Germinal center (tissue), 1 donor: Measurements from ENCODE around the gene NR6A1.
"Not testable (repeated sequence)": the region's sequence is repeated elsewhere in the genome, so short reads cannot be mapped to it uniquely, and the experiment has no call there.

ENCODE experiments used
- DNase-seq: peaks from one replicate; pipeline ENCODE4 v3.0.0; 2012; ENCODE audit warnings: mixed read lengths, low spot score

NR6A1 gene

GRCh38 chr9:124759327-124759726, 11.8 kb downstream of the NR6A1 start:
- DNase-seq, result no peak

GRCh38 chr9:124758691-124759090, 12.4 kb downstream of the NR6A1 start:
- no peak for DNase-seq

GRCh38 chr9:124758061-124758460, 13.1 kb downstream of the NR6A1 start:
- no peak for DNase-seq

DNA sequence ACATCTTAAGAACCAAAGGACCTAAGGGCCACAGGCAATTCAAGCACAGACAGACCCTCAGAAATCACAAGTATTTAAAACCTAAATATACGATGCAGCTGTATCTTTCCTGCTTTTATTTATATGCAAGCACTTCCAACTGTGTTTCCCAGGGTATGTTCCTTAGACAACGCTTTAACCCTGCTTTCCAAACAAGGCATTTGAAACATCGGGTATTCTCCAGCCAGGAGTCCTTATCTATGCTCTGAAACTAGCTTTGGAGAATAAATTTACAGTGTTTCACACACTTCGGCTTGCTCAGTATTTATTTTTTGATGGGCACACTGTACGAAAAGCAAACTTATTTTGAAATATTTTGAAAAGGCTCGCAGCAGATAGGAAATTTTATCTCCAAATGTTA, 13.5 kb downstream of the NR6A1 start:
- DNase-seq, result no peak

DNA sequence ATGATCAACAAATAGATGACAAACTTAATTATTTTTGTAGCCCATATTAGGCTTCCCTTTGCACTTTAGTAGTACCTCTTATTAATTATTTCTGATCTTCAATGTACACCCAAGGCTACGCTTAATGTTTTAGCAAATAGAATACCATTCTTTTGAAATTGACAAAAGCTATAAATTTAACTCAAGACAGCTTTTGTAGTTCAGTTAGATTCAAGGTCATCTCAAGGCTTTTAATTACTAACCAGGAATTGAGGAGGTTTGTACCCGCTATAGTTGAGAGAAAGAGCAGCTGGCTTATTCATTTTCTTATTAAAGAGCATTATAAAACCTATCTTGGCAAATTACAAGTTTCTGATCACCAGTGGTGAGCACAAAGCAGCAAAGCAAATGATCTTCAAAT, 15.1 kb downstream of the NR6A1 start:
- DNase-seq, result no peak

DNA sequence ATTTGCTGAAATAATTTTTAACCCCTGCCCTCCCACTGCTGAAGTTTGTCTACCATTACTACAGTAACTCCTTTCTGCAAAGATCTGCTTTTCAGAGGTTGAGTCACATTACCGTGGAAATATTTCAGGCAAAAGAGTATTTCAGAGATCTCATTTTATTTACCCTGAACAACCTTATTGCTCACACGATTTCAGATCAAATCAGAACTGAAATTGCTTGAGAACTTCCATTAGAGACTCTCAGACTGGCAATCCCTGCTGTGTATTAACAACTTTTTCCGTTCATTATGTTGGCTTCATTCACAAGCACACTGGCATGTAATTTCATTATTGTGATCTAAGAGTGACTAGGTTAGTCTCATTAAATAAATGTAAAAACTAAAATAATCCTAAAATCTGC, 16.1 kb downstream of the NR6A1 start:
- DNase-seq, result no peak

DNA sequence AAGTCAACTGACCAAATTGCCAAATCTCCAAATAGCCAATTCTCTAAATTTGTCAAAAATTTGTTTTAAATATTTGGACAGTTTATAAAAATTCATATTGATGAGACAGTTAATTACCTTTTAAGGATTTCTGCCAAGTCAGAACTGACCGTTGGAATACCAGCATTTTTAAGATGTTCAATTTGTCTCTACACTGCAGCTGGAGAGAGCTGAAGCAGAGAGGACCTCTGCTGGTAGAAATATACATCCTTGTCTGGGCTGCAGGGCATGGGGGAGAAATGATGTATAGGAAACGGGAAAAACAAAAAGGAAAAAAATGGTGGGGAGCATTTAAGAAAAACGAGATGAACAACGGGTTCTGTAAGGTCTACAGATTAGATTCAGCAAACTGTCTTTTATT, 16.8 kb downstream of the NR6A1 start:
- DNase-seq, result no peak

DNA sequence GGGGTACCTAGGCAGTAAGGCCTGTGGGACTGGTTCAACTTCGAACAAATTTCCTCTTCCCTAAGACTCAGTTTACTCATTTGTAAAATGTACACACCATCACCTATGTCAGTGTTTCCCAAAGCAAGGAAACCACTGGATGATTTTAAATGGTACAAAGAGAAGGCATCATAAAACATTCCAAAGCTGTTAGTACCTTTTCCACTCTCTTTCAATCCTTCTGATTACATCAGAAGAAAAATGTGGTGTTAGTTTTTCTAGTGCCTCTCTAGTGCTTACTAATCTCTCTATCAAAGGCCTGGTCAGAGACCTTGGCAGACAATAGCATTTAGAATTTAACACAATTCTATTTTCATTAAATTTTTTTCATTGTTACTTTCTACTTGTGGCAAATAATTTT, 18.1 kb downstream of the NR6A1 start:
- DNase-seq, result no peak

DNA sequence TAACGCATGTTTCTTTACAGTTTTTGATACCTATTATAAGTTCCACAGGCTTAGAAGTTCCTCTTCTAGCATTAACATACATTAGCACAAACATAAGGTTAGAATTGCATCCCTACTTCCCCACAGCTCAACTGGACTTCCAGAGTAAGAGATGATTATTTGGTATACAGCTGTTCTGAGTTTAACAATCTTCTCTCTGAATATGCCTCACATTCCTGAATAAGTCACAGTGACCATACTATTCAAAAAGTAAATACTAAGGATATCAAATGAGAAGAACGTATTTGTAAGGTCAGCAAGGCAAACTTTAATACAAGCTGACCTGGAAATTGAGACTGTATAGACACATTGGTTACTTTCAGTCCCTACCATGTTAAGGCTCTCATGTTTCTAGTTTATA, 21.3 kb downstream of the NR6A1 start:
- no peak for DNase-seq

- no peak for DNase-seq
These were observed 21.8 kb downstream of the NR6A1 start for GRCh38 chr9:124749284-124749683.

GRCh38 chr9:124747065-124747464, 24.0 kb downstream of the NR6A1 start:
- no peak for DNase-seq

- DNase-seq, result no peak
These were observed 27.3 kb downstream of the NR6A1 start for GRCh38 chr9:124743686-124744348.

DNA sequence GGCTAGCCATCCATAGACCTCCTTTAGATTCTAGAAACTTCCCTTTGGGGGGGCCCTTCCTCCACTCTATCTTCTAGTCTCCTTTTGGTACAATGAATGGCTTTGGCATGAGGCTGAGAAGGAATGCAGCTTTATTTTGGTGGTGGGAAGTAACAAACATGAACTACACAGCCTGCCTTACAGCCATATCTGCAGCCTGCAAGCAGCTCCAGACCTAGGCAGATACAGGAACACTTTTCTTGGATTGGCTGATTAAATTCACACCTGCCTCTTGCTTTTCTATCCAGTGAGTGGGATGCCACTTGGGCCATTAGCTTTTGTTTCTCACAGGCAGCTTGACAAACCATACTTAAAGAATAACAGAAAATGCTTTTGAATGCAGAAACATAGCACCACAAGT, 28.2 kb downstream of the NR6A1 start:
- no peak for DNase-seq

DNA sequence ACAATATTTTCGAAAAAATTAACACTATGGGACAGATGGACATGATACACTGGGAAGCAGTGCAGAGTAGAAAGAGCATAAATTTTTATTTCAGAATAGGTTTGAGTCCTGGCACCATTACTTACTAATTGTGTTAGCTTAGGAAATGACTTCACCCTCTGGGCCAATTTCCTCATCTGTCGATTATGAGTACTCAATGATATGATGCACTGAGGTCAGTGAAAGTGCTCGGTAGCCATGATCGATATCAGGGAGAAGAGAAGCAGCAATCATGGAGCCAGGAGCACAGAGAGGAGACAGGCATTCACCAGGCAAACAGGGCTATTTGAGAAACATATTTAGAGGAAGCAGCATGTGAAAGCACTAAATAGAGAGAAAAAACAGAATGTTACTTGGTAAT, 29.4 kb downstream of the NR6A1 start:
- DNase-seq, result no peak

- no peak for DNase-seq
These were observed 30.0 kb downstream of the NR6A1 start for GRCh38 chr9:124741149-124741548.

GRCh38 chr9:124739360-124739759, 31.8 kb downstream of the NR6A1 start:
- no peak for DNase-seq

- DNase-seq, result not testable (repeated sequence)
These were observed 33.0 kb downstream of the NR6A1 start for GRCh38 chr9:124738075-124738474.

DNA sequence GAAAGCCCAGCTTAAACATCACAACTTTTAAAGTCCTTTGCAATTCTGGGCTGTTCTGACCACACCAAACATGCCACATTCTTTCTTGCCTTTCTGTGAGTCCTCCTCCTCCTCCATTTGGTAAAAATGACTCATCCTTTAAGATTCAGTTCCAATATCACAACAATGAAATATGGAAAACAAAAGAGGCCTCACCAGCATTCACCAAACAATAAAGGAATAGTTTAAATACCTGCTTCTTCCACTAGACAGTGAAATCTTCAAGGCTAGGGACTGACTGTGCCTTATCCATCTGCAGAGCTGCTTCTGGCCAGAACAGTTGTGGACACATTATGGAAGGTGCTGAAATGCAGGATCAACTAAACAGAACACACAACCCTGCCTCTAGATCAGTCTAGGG, 36.0 kb downstream of the NR6A1 start:
- no peak for DNase-seq

GRCh38 chr9:124734741-124735083, 36.4 kb downstream of the NR6A1 start:
- DNase-seq, result not testable (repeated sequence)

- no peak for DNase-seq
These were observed 37.0 kb downstream of the NR6A1 start for GRCh38 chr9:124733964-124734740.

DNA sequence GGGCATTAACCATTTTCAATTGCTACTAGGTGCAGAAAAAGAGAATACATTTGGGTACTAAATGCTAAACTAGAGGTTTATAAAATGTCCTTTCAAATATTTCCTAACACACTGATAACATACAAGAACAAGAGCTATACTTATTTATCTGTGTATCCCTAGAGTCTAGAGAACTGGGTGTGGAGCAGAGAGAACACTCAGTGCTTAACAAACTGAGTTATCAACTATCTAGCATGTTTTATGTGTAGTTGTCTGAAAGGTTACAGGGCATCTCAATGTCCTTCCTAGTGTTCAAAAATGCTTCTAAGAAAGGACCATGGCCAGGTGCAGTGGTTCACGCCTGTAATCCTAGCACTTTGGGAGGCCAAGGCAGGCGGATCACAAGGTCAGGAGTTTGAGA, 40.3 kb downstream of the NR6A1 start:
- DNase-seq, result no peak

GRCh38 chr9:124726886-124727285, 44.2 kb downstream of the NR6A1 start:
- no peak for DNase-seq

DNA sequence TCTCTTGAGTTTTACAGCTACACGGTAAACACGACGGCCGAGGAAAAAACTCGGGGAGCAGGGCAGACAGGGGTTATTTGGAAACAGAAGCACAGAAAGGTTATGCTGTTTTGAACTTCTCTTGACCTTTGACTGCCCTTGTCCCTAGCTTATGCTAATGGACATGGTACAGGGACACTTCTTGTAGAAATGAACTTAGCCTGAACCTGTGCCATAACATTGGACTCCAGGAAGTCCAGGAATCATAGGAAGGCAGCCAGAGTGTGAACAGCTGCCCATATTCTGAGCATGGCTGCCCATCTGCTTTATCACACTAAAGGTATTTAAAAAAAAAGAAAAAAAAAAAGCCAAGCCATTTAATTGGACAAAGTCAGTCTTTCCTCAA, 46.1 kb downstream of the NR6A1 start:
- no peak for DNase-seq
